Endometrial microvascular endothelial cells (primary cell): ENCODE results near the gene KLHL29. TPM values are rescaled to one million over a fixed set of nuclear protein-coding genes. Genes with fewer than 3 reads are reported as not detected.

Experiments
- in situ Hi-C: cut with HindIII; loops from 2 replicates; pipeline ENCODE4 v1.10.0; 2017; ENCODE audit warnings: low sequenced_read_pairs, low pct_unique_long_range_greater_than_20kb; ENCODE audit errors: inconsistent ontology term
- total RNA-seq: library from RNA; depleted of rRNA; stranded (reverse); fragments of >200 nt; gene quantifications from one replicate; pipeline ENCODE4 v1.2.3, GENCODE V29; 2015; ENCODE audit errors: inconsistent ontology term

KLHL29 gene
- total RNA-seq, 1 donor from 2014 or later: 4.0 TPM

- in situ Hi-C loops: no loop called here
Measured at GRCh38 chr2:23418056-23418455, 33.1 kb downstream of the KLHL29 start.

DNA sequence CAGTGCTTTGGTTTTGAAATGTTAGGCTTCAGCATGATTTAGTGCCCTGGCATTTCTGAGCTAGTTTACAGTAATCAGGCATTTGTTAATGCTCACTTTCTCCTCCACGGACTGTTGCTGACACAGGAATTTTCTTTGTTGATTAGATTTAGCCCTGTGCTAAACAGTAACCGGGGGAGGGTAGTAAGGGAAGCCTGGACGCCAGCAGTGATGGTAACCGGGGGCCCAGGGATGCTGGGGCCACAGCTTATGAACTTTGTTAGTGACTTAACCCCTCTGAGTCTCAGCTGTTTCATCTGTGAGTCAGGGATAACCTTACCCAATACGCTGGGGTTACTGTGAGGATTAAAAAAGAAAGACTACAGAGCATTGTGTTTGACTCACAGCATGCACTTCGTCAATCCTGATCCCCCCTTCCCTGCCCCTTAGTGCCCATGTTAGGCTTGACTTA is 33.5 kb downstream of the KLHL29 start:
- in situ Hi-C loops: no loop called here

DNA sequence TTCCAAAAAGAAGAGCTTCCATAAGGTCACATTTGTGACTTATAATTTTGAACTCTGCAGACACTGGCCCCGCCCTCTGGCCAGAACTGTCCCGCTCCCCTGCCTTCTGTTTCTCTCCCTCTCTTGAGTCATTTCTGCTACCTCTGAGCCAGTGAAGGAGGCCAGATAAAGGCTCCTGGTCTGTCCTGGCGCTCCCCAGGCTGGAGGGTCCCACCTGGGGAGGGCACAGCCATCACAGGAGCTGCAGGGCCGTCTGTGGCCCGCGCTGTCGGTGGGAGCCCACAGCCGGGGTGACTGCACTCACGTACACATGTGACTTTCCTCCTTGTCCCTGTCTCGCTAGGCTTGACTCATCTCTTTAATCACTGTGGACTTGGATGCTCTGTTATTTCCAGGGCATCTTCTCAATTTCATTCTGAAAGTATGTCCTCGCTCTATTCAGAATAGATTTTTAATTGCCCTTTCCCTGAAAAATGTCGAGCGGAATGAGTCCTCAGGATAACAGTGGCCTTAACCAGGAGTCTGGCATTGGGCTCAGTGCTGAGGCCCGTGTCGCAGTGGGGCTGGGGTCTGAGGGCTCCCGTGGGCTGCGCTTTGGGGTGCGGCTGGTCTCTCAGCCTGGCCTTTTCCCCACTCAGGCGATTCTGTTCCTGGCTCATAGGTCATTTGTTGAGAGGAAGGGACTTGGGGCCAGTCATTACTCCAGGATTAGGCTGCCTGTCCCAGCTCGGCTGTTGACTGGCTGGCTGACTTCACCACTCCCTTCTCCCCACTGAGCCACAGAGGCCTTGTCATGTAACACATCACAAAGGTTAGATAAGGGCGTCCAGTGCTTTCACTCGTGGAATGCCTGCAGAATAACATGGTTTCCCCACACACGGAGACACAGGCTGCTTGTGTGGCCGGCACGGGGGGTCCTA is 34.5 kb downstream of the KLHL29 start:
- in situ Hi-C loops: no loop called here

DNA sequence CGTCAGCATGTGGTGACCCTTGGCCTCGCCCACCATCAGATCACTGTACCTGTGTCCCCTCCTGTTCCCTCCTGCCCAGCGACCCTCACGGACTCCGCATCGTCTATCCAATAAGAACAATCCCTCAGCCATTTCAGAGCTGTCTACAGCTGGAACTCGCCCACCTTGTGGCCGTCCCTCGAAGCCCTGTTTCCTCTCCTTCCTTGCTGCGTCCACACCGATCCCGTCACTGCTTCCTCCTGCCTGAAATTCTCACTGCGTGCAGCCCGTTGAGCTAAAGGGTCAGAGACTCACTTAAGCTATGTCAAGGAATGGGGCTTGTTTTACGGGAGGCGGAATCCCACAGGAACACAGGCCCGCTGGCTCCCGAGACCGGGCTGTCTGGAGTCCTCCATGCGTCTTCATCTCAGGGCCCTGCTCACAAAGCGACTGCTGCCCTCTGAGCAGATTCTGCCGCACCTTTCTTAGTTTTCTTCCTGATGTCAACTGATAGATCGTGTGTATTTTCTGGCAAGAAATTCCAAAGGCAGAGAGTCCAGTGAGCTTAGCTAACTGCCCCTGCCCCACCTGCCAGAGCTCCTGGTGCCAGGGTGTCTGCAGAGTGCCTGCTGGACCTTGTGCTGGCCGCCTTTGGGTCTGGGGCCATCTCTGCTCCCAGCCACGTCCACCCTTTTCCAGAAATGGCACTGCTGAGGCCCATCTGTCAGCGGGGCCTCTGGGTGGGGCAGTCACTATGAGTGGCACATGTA is 35.3 kb downstream of the KLHL29 start:
- in situ Hi-C loops: no loop called here

DNA sequence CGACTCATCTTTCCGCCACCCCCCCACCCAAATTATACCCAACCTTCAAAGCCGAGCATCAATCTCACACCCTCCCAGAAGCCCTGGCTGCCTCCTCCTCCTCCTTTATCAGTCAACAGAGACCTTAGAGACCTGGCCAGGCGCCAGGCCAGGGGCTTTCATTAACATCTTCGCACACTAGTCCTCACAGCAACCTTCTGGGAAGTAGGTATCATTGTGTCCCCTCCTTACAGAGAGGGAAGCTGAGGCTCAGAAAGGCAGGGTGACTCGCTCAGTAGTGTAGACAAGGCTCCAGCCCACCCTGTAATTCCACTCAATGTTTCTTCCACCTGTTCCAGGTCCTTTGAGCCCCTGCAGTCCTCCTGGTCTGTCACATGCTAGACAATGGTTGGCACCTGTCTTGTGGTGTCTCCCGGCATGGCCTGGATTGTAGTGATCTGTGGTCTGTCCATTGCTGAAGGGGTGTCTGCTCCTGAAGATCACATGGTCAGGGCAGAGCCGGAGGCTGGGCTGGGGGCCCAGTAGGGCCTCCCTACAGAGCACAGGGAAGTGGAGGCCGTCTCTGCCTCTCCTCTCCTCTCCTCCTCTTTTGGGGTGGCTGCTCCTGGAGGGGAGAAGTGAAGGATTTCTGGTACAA is 36.0 kb downstream of the KLHL29 start:
- in situ Hi-C loops: no loop called here

DNA sequence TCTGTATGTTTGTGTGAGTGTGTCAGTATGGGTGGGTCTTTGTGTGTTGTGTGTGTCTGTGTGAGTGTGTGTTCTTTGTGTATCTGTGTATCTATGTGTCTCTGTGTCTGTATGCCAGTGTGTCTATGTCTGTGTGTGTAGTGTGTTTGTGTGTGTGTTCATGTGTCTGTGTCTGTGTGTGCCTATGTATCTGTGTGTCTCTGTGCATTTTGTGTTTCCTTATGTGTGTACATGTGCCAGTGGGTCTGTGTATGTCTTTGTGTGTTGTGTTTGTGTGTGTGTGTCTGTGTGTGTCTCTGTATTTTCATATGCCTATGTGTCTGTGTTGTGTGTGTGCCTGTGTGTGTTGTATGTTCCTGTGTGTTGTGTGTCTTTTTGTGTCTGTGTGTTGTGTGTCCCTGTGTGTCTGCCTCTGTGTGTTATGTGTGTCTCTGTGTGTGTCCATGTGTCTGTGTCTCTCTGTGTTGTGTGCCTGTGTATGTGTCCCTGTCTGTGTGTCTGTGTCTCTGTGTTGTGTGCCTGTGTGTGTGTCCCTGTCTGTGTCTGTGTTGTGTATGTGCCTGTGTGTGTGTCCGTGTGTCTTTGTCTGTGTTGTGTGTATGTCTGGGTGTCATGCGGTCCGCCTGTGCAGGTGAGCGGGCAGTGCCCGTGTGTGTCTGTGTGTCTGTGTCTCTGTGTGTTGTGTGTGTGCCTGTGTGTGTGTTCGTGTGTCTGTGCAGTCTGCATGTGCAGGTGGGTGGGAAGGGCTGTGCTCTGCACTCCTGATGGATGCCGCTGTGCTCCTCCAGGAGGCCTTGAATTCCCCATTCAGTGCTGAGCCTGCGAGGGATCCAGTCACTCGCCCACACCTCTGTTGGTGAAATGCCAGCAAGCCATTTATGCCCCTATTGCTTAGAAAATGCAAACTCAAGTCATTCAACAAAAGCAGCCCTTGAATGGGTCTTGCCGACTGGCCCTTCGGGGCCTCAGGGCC is 37.4 kb downstream of the KLHL29 start:
- in situ Hi-C loops: no loop called here

- in situ Hi-C loops: no loop called here
Measured at GRCh38 chr2:23423062-23423872, 38.3 kb downstream of the KLHL29 start.

- in situ Hi-C loops: no loop called here
Measured at GRCh38 chr2:23423873-23424680, 39.1 kb downstream of the KLHL29 start.

DNA sequence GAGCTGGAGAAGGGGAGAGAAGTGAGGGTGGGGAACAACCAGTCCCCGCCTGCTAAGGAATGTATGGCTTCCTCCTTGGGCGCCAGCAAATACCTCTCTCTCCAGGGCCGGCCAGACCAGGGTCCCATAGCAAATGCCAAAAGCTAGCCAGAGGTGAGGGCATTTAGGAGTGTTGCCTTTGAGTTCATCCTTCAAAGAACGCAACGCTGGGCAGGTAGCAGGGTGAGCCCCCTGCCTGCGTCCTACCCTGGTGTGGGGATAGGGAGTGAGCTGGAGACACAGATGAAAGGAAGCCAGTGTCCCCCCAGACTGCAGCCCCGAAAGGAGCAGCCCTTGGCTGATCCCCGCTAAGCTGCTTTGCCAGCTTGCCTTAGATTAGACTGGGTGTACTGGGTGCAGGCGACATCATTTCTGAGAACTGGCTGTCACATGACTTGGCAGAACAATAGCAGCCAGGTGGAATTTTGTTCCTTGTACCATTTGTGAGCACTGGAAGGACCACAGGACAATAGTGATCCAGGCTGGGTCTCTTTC is 40.4 kb downstream of the KLHL29 start:
- in situ Hi-C loops: no loop called here

DNA sequence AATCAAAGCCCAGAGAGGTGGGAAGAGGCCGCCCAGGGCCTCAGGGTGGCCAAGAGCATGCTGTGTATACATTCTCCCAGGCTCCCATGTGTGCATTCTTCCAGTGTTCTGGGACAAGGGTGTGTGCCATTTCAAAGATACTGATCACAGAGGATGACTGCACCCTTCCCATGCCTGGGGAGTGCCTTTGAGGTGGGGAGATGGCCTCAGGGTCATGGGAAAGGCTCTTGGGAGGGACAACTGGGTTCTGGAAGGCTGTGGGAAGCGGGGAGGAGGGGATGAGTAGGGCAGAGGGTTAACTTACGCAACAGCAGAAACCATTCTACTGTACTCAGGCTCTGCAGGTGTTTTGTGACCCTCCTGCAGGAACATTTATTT is 40.9 kb downstream of the KLHL29 start:
- in situ Hi-C loops: no loop called here

DNA sequence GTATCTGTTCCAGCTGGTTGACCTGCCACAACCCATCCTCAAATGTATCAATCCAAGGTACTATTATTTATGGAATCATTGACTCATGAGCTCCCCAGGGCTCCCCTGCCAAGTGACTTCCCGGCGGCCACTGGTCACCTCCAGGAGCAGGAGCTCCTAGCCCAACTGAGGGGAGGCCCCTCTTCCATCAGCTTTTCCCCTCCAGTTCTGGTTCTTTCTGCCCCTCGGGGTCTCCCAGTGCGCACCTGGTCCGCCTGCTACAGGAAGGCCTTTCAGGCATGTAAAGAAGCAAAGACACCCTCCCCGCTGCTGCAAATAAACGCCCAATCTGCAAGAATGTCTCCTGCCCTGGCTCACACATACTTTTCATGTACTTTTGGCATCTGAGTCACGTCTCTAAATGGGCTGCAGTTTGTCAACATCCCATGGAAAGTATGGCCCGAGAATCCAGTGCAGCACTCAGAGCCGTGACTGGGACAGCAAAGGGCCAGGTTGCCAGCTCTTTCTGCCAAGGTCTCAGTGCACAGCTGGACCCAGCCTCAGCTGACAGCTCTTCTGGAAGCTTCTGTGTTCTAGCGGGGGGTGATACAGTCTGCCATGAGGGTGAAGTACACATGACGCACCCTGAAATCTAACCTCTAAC is 41.4 kb downstream of the KLHL29 start:
- in situ Hi-C loops: no loop called here

GRCh38 chr2:23427350-23427749 is 42.4 kb downstream of the KLHL29 start:
- in situ Hi-C loops: no loop called here

- in situ Hi-C loops: no loop called here
Measured at GRCh38 chr2:23427976-23428375, 43.0 kb downstream of the KLHL29 start.

- in situ Hi-C loops: no loop called here
Measured at GRCh38 chr2:23429036-23429435, 44.1 kb downstream of the KLHL29 start.

- in situ Hi-C loops: no loop called here
Measured at GRCh38 chr2:23430263-23430662, 45.3 kb downstream of the KLHL29 start.

GRCh38 chr2:23432531-23432930 is 47.6 kb downstream of the KLHL29 start:
- in situ Hi-C loops: no loop called here
